CD4-positive, CD25-positive, alpha-beta regulatory T cell (primary cell): ENCODE results near the gene CD101. TPM values are rescaled to one million over a fixed set of nuclear protein-coding genes. Genes with fewer than 3 reads are reported as not detected.

Experiments used
- ATAC-seq, 2 donors: fragments of 150-1000 bp; cut with Tn5 transposase; one replicate each; pipeline ENCODE4 v1.10.0; 2021; ENCODE audit warnings: low read depth in 2 of 2, moderate number of reproducible peaks in 2 of 2, moderate library complexity in 1 of 2
- DNase-seq, 3 donors: peaks; one replicate each; pipeline versions ENCODE4 v3.0.0 to v3.0.0-alpha.2; 2012 to 2022; ENCODE audit warnings: mixed read lengths in 1 of 3
- H3K27ac ChIP-seq: one replicate; pipeline ENCODE4 v1.7.0; 2013; ENCODE audit warnings: mild to moderate bottlenecking, low read length; ENCODE audit not compliant: insufficient read depth, poor library complexity, severe bottlenecking
- H3K27me3 ChIP-seq: one replicate; pipeline ENCODE4 v1.7.0; 2013; ENCODE audit warnings: low read length; ENCODE audit not compliant: control insufficient read depth, insufficient read depth
- H3K36me3 ChIP-seq: one replicate; pipeline ENCODE4 v1.7.0; 2013; ENCODE audit warnings: mild to moderate bottlenecking, low read length, moderate library complexity; ENCODE audit not compliant: control insufficient read depth, insufficient read depth
- H3K4me1 ChIP-seq: 2 replicates; pipeline ENCODE4 v1.7.0; 2013; ENCODE audit warnings: mild to moderate bottlenecking, low read length; ENCODE audit not compliant: insufficient read depth, control insufficient read depth, poor library complexity, severe bottlenecking
- H3K4me3 ChIP-seq: one replicate; pipeline ENCODE4 v1.7.0; 2013; ENCODE audit warnings: low read depth, mild to moderate bottlenecking, low read length, moderate library complexity
- H3K9me3 ChIP-seq, 2 experiments: 1 replicate in 1 of 2; 2 replicates in 1 of 2; pipeline ENCODE4 v1.7.0; 2013; ENCODE audit warnings: low read length in 2 of 2, mild to moderate bottlenecking in 1 of 2, moderate library complexity in 1 of 2; ENCODE audit not compliant: control insufficient read depth in 2 of 2
- H3K27ac Mint-ChIP-seq, 3 donors: one replicate each; pipeline ENCODE4 v1.8.0; 2020 to 2022; ENCODE audit warnings: mild to moderate bottlenecking in 3 of 3, mixed read lengths in 3 of 3, moderate library complexity in 2 of 3
- H3K27me3 Mint-ChIP-seq: one replicate; pipeline ENCODE4 v1.8.0; 2022; ENCODE audit warnings: mild to moderate bottlenecking, mixed read lengths
- H3K36me3 Mint-ChIP-seq: one replicate; pipeline ENCODE4 v1.8.0; 2020; ENCODE audit warnings: mixed read lengths
- H3K4me1 Mint-ChIP-seq, 4 donors: one replicate each; pipeline ENCODE4 v1.8.0; 2020 to 2022; ENCODE audit warnings: mixed read lengths in 4 of 4, mild to moderate bottlenecking in 1 of 4
- H3K4me3 Mint-ChIP-seq, 4 donors: one replicate each; pipeline ENCODE4 v1.8.0; 2020 to 2022; ENCODE audit warnings: mild to moderate bottlenecking in 4 of 4, mixed read lengths in 4 of 4, moderate library complexity in 3 of 4
- H3K9me3 Mint-ChIP-seq, 7 donors: one replicate each; pipeline ENCODE4 v1.8.0; 2020 to 2022; ENCODE audit warnings: mixed read lengths in 7 of 7, mild to moderate bottlenecking in 3 of 7, moderate library complexity in 2 of 7
- polyA plus RNA-seq, 4 donors: library from polyadenylated mRNA; unstranded; fragments of 300-500 nt; fragmentation: Illumina TruSeq; gene quantifications; one replicate each; pipeline ENCODE4 v1.2.3, GENCODE V29; 2021
- total RNA-seq: library from RNA; stranded (reverse); gene quantifications from one replicate; pipeline ENCODE4 v1.2.3, GENCODE V29; 2022

The CD101 gene
- total and polyA plus RNA-seq, 5 donors from 2014 or later: 4.3 to 38.9 (median 14.9) TPM

GRCh38 chr1:117032266-117032665, 30.7 kb downstream of the CD101 start:
- no peaks in the 10 kb centered on the region for H3K4me1 ChIP-seq
- H3K4me3 Mint-ChIP-seq: no peak overlapping the region
- H3K36me3 Mint-ChIP-seq: peaks cover 13% of the 10 kb centered on the region
- DNase-seq (no peak), ATAC-seq (no peak)
- peaks cover 0 to 16% (median 1%) of the 10 kb centered on the region in 4 donors for H3K4me1 Mint-ChIP-seq
- H3K27me3 Mint-ChIP-seq: no peaks in the 10 kb centered on the region
- H3K27ac ChIP-seq: no peak overlapping the region
- H3K9me3 ChIP-seq: no peaks in the 10 kb centered on the region
- H3K9me3 Mint-ChIP-seq: no peaks in the 10 kb centered on the region
- no peak overlapping the region for H3K27ac Mint-ChIP-seq
- no peak overlapping the region for H3K4me3 ChIP-seq
- no peaks in the 10 kb centered on the region for H3K36me3 ChIP-seq
- H3K27me3 ChIP-seq: no peaks in the 10 kb centered on the region

GRCh38 chr1:117032681-117033539, 31.4 kb downstream of the CD101 start:
- Mint-ChIP-seq H3K9me3 (no peaks in the 10 kb centered on the region), H3K27me3 (no peaks in the 10 kb centered on the region), H3K4me1 (peaks cover 0 to 16% (median 1%) of the 10 kb centered on the region in 4 donors), H3K36me3 (peaks cover 13% of the 10 kb centered on the region), H3K27ac (peak overlapping the region in 2 of 3 donors; percentile 2 to 53), H3K4me3 (no peak overlapping the region)
- no peak for DNase-seq
- no peaks in the 10 kb centered on the region for H3K36me3 ChIP-seq
- H3K27me3 ChIP-seq: no peaks in the 10 kb centered on the region
- no peak overlapping the region for H3K4me3 ChIP-seq
- H3K27ac ChIP-seq: no peak overlapping the region
- H3K4me1 ChIP-seq: no peaks in the 10 kb centered on the region
- no peak for ATAC-seq
- no peaks in the 10 kb centered on the region for H3K9me3 ChIP-seq

- no peak overlapping the region for H3K27ac ChIP-seq
Measured at GRCh38 chr1:117033772-117034171, 32.2 kb downstream of the CD101 start.

GRCh38 chr1:117034791-117035290, 33.3 kb downstream of the CD101 start:
- DNase-seq: no peak
- no peak overlapping the region for H3K27ac ChIP-seq
- no peaks in the 10 kb centered on the region for H3K9me3 ChIP-seq
- no peaks in the 10 kb centered on the region for H3K4me1 ChIP-seq
- no peaks in the 10 kb centered on the region for H3K27me3 ChIP-seq
- Mint-ChIP-seq H3K36me3 (peaks cover 13% of the 10 kb centered on the region), H3K4me3 (no peak overlapping the region), H3K4me1 (peaks cover 0 to 18% (median 1%) of the 10 kb centered on the region in 4 donors), H3K9me3 (no peaks in the 10 kb centered on the region), H3K27me3 (no peaks in the 10 kb centered on the region), H3K27ac (no peak overlapping the region)
- no peak overlapping the region for H3K4me3 ChIP-seq
- no peak for ATAC-seq
- no peaks in the 10 kb centered on the region for H3K36me3 ChIP-seq

More at GRCh38 chr1:117033772-117034171, 32.2 kb downstream of the CD101 start:
- Histone ChIP-seq H3K36me3 (no peaks in the 10 kb centered on the region), H3K4me3 (no peak overlapping the region), H3K4me1 (no peaks in the 10 kb centered on the region), H3K9me3 (no peaks in the 10 kb centered on the region), H3K27me3 (no peaks in the 10 kb centered on the region)
- no peaks in the 10 kb centered on the region for H3K9me3 Mint-ChIP-seq
- peaks cover 0 to 16% (median 1%) of the 10 kb centered on the region in 4 donors for H3K4me1 Mint-ChIP-seq
- H3K36me3 Mint-ChIP-seq: peaks cover 13% of the 10 kb centered on the region
- H3K27ac Mint-ChIP-seq: peak overlapping the region in 1 of 3 donors; percentile 10
- H3K4me3 Mint-ChIP-seq: no peak overlapping the region
- DNase-seq: no peak
- no peak for ATAC-seq
- no peaks in the 10 kb centered on the region for H3K27me3 Mint-ChIP-seq

- no peaks in the 10 kb centered on the region for H3K9me3 ChIP-seq
- no peaks in the 10 kb centered on the region for H3K4me1 ChIP-seq
- no peak for ATAC-seq
- DNase-seq: no peak
- Mint-ChIP-seq H3K4me3 (no peak overlapping the region), H3K27me3 (no peaks in the 10 kb centered on the region), H3K27ac (no peak overlapping the region), H3K9me3 (peaks cover 0 to 1% (median 0%) of the 10 kb centered on the region in 7 donors), H3K4me1 (peaks cover 0 to 14% (median 1%) of the 10 kb centered on the region in 4 donors), H3K36me3 (peaks cover 8% of the 10 kb centered on the region)
- H3K36me3 ChIP-seq: no peaks in the 10 kb centered on the region
- no peak overlapping the region for H3K4me3 ChIP-seq
- H3K27me3 ChIP-seq: no peaks in the 10 kb centered on the region
- H3K27ac ChIP-seq: no peak overlapping the region
Measured at GRCh38 chr1:117036018-117036461, 34.5 kb downstream of the CD101 start.

GRCh38 chr1:117037802-117038201, 36.2 kb downstream of the CD101 start:
- no peaks in the 10 kb centered on the region for H3K27me3 Mint-ChIP-seq
- no peaks in the 10 kb centered on the region for H3K4me1 ChIP-seq
- no peak overlapping the region for H3K27ac Mint-ChIP-seq
- H3K9me3 ChIP-seq: no peaks in the 10 kb centered on the region
- no peak overlapping the region for H3K4me3 ChIP-seq
- DNase-seq (no peak), ATAC-seq (no peak)
- H3K36me3 Mint-ChIP-seq: peaks cover 6% of the 10 kb centered on the region
- no peaks in the 10 kb centered on the region for H3K36me3 ChIP-seq
- no peak overlapping the region for H3K27ac ChIP-seq
- H3K9me3 Mint-ChIP-seq: peaks cover 0 to 5% (median 0%) of the 10 kb centered on the region in 7 donors
- peaks cover 0 to 11% (median 1%) of the 10 kb centered on the region in 4 donors for H3K4me1 Mint-ChIP-seq
- H3K4me3 Mint-ChIP-seq: no peak overlapping the region
- H3K27me3 ChIP-seq: no peaks in the 10 kb centered on the region

GRCh38 chr1:117038236-117038635, 36.7 kb downstream of the CD101 start:
- no peak for DNase-seq
- Histone ChIP-seq H3K27me3 (no peaks in the 10 kb centered on the region), H3K4me3 (no peak overlapping the region), H3K9me3 (no peaks in the 10 kb centered on the region), H3K36me3 (no peaks in the 10 kb centered on the region), H3K27ac (no peak overlapping the region), H3K4me1 (no peaks in the 10 kb centered on the region)
- H3K36me3 Mint-ChIP-seq: peaks cover 2% of the 10 kb centered on the region
- no peak for ATAC-seq
- peaks cover 0 to 5% (median 0%) of the 10 kb centered on the region in 7 donors for H3K9me3 Mint-ChIP-seq
- H3K4me1 Mint-ChIP-seq: peaks cover 0 to 8% (median 1%) of the 10 kb centered on the region in 4 donors
- H3K27ac Mint-ChIP-seq: peak overlapping the region in 1 of 3 donors; percentile 16
- H3K27me3 Mint-ChIP-seq: no peaks in the 10 kb centered on the region
- H3K4me3 Mint-ChIP-seq: no peak overlapping the region
